Measurements from ENCODE around the gene ORC4.
"Not testable (repeated sequence)": the region's sequence is repeated elsewhere in the genome, so short reads cannot be mapped to it uniquely, and the experiment has no call there.

The ORC4 gene

GRCh38 chr2:148013876-148014275, 6.7 kb downstream of the ORC4 start:
- no peak overlapping the region for H3K4me3 ChIP-seq (ENCODE audit: low read depth in 1 of 2, low read length in 2 of 2)
- H3K27me3 ChIP-seq (ENCODE audit: low read depth, low read length), result no peaks in the 10 kb centered on the region
- H3K27ac ChIP-seq (ENCODE audit: low read length), result no peak overlapping the region
- H3K36me3 ChIP-seq (ENCODE audit: control insufficient read depth in 1 of 2, insufficient read depth in 2 of 2, low read length in 2 of 2), result no peaks in the 10 kb centered on the region
- no peaks in the 10 kb centered on the region for H3K9me3 ChIP-seq (ENCODE audit: control insufficient read depth in 1 of 2, low read length in 2 of 2)
- H3K4me1 ChIP-seq (ENCODE audit: control insufficient read depth in 1 of 2, insufficient read depth in 2 of 2, low read length in 2 of 2), result peaks cover 0 to 4% of the 10 kb centered on the region in 2 donors

- H3K4me1 ChIP-seq (ENCODE audit: control insufficient read depth in 1 of 2, insufficient read depth in 2 of 2, low read length in 2 of 2); H3K27ac ChIP-seq (ENCODE audit: low read length); H3K36me3 ChIP-seq (ENCODE audit: control insufficient read depth in 1 of 2, insufficient read depth in 2 of 2, low read length in 2 of 2); H3K9me3 ChIP-seq (ENCODE audit: control insufficient read depth in 1 of 2, low read length in 2 of 2); H3K27me3 ChIP-seq (ENCODE audit: low read depth, low read length); H3K4me3 ChIP-seq (ENCODE audit: low read depth in 1 of 2, low read length in 2 of 2): not testable (repeated sequence)
These were observed 12.1 kb downstream of the ORC4 start for GRCh38 chr2:148008411-148008810.

- Histone ChIP-seq H3K4me1 (ENCODE audit: control insufficient read depth in 1 of 2, insufficient read depth in 2 of 2, low read length in 2 of 2) (no peaks in the 10 kb centered on the region), H3K27me3 (ENCODE audit: low read depth, low read length) (no peaks in the 10 kb centered on the region)
These were observed 13.2 kb downstream of the ORC4 start for GRCh38 chr2:148007219-148007900.

GRCh38 chr2:148006249-148007007, 14.1 kb downstream of the ORC4 start:
- Histone ChIP-seq H3K9me3 (ENCODE audit: control insufficient read depth in 1 of 2, low read length in 2 of 2) (peaks cover 0 to 3% of the 10 kb centered on the region in 2 donors), H3K27ac (ENCODE audit: low read length) (no peak overlapping the region), H3K4me3 (ENCODE audit: low read depth in 1 of 2, low read length in 2 of 2) (no peak overlapping the region), H3K36me3 (ENCODE audit: control insufficient read depth in 1 of 2, insufficient read depth in 2 of 2, low read length in 2 of 2) (no peaks in the 10 kb centered on the region), H3K4me1 (ENCODE audit: control insufficient read depth in 1 of 2, insufficient read depth in 2 of 2, low read length in 2 of 2) (no peaks in the 10 kb centered on the region), H3K27me3 (ENCODE audit: low read depth, low read length) (no peaks in the 10 kb centered on the region)

More at GRCh38 chr2:148007219-148007900, 13.2 kb downstream of the ORC4 start:
- Histone ChIP-seq H3K27ac (ENCODE audit: low read length) (no peak overlapping the region), H3K36me3 (ENCODE audit: control insufficient read depth in 1 of 2, insufficient read depth in 2 of 2, low read length in 2 of 2) (no peaks in the 10 kb centered on the region), H3K9me3 (ENCODE audit: control insufficient read depth in 1 of 2, low read length in 2 of 2) (peaks cover 0 to 3% of the 10 kb centered on the region in 2 donors), H3K4me3 (ENCODE audit: low read depth in 1 of 2, low read length in 2 of 2) (no peak overlapping the region)

- not testable (repeated sequence) for H3K36me3 ChIP-seq (ENCODE audit: control insufficient read depth in 1 of 2, insufficient read depth in 2 of 2, low read length in 2 of 2); H3K4me1 ChIP-seq (ENCODE audit: control insufficient read depth in 1 of 2, insufficient read depth in 2 of 2, low read length in 2 of 2); H3K27ac ChIP-seq (ENCODE audit: low read length); H3K4me3 ChIP-seq (ENCODE audit: low read depth in 1 of 2, low read length in 2 of 2); H3K9me3 ChIP-seq (ENCODE audit: control insufficient read depth in 1 of 2, low read length in 2 of 2); H3K27me3 ChIP-seq (ENCODE audit: low read depth, low read length)
These were observed 18.1 kb downstream of the ORC4 start for GRCh38 chr2:148002420-148002819.

GRCh38 chr2:148000095-148000494, 20.4 kb downstream of the ORC4 start:
- no peak overlapping the region for H3K27ac ChIP-seq (ENCODE audit: low read length)
- H3K36me3 ChIP-seq (ENCODE audit: control insufficient read depth in 1 of 2, insufficient read depth in 2 of 2, low read length in 2 of 2), result peaks cover 0 to 5% of the 10 kb centered on the region in 2 donors

GRCh38 chr2:147999126-147999525, 21.4 kb downstream of the ORC4 start:
- peaks cover 0 to 7% of the 10 kb centered on the region in 2 donors for H3K36me3 ChIP-seq (ENCODE audit: control insufficient read depth in 1 of 2, insufficient read depth in 2 of 2, low read length in 2 of 2)

More at GRCh38 chr2:148000095-148000494, 20.4 kb downstream of the ORC4 start:
- Histone ChIP-seq H3K4me1 (ENCODE audit: control insufficient read depth in 1 of 2, insufficient read depth in 2 of 2, low read length in 2 of 2) (no peaks in the 10 kb centered on the region), H3K9me3 (ENCODE audit: control insufficient read depth in 1 of 2, low read length in 2 of 2) (no peaks in the 10 kb centered on the region), H3K4me3 (ENCODE audit: low read depth in 1 of 2, low read length in 2 of 2) (no peak overlapping the region), H3K27me3 (ENCODE audit: low read depth, low read length) (no peaks in the 10 kb centered on the region)

GRCh38 chr2:147998203-147998602, 22.3 kb downstream of the ORC4 start:
- no peaks in the 10 kb centered on the region for H3K27me3 ChIP-seq (ENCODE audit: low read depth, low read length)
- H3K36me3 ChIP-seq (ENCODE audit: control insufficient read depth in 1 of 2, insufficient read depth in 2 of 2, low read length in 2 of 2), result peaks cover 0 to 7% of the 10 kb centered on the region in 2 donors
- H3K4me3 ChIP-seq (ENCODE audit: low read depth in 1 of 2, low read length in 2 of 2), result no peak overlapping the region
- H3K9me3 ChIP-seq (ENCODE audit: control insufficient read depth in 1 of 2, low read length in 2 of 2), result no peaks in the 10 kb centered on the region
- no peaks in the 10 kb centered on the region for H3K4me1 ChIP-seq (ENCODE audit: control insufficient read depth in 1 of 2, insufficient read depth in 2 of 2, low read length in 2 of 2)
- H3K27ac ChIP-seq (ENCODE audit: low read length), result no peak overlapping the region

More at GRCh38 chr2:147999126-147999525, 21.4 kb downstream of the ORC4 start:
- Histone ChIP-seq H3K4me1 (ENCODE audit: control insufficient read depth in 1 of 2, insufficient read depth in 2 of 2, low read length in 2 of 2) (no peaks in the 10 kb centered on the region), H3K4me3 (ENCODE audit: low read depth in 1 of 2, low read length in 2 of 2) (no peak overlapping the region), H3K27ac (ENCODE audit: low read length) (no peak overlapping the region), H3K9me3 (ENCODE audit: control insufficient read depth in 1 of 2, low read length in 2 of 2) (no peaks in the 10 kb centered on the region), H3K27me3 (ENCODE audit: low read depth, low read length) (no peaks in the 10 kb centered on the region)

- Histone ChIP-seq H3K4me1 (ENCODE audit: control insufficient read depth in 1 of 2, insufficient read depth in 2 of 2, low read length in 2 of 2) (no peaks in the 10 kb centered on the region), H3K27ac (ENCODE audit: low read length) (no peak overlapping the region), H3K36me3 (ENCODE audit: control insufficient read depth in 1 of 2, insufficient read depth in 2 of 2, low read length in 2 of 2) (peaks cover 0 to 7% of the 10 kb centered on the region in 2 donors), H3K4me3 (ENCODE audit: low read depth in 1 of 2, low read length in 2 of 2) (no peak overlapping the region), H3K9me3 (ENCODE audit: control insufficient read depth in 1 of 2, low read length in 2 of 2) (no peaks in the 10 kb centered on the region), H3K27me3 (ENCODE audit: low read depth, low read length) (no peaks in the 10 kb centered on the region)
These were observed 23.7 kb downstream of the ORC4 start for GRCh38 chr2:147996828-147997227.

GRCh38 chr2:147994965-147995364, 25.6 kb downstream of the ORC4 start:
- not testable (repeated sequence) for H3K36me3 ChIP-seq (ENCODE audit: control insufficient read depth in 1 of 2, insufficient read depth in 2 of 2, low read length in 2 of 2); H3K4me3 ChIP-seq (ENCODE audit: low read depth in 1 of 2, low read length in 2 of 2); H3K9me3 ChIP-seq (ENCODE audit: control insufficient read depth in 1 of 2, low read length in 2 of 2); H3K4me1 ChIP-seq (ENCODE audit: control insufficient read depth in 1 of 2, insufficient read depth in 2 of 2, low read length in 2 of 2); H3K27me3 ChIP-seq (ENCODE audit: low read depth, low read length); H3K27ac ChIP-seq (ENCODE audit: low read length)

GRCh38 chr2:147989809-147990403, 30.6 kb downstream of the ORC4 start:
- Histone ChIP-seq H3K4me1 (ENCODE audit: control insufficient read depth in 1 of 2, insufficient read depth in 2 of 2, low read length in 2 of 2) (no peaks in the 10 kb centered on the region), H3K36me3 (ENCODE audit: control insufficient read depth in 1 of 2, insufficient read depth in 2 of 2, low read length in 2 of 2) (no peaks in the 10 kb centered on the region), H3K4me3 (ENCODE audit: low read depth in 1 of 2, low read length in 2 of 2) (no peak overlapping the region), H3K9me3 (ENCODE audit: control insufficient read depth in 1 of 2, low read length in 2 of 2) (no peaks in the 10 kb centered on the region), H3K27ac (ENCODE audit: low read length) (no peak overlapping the region), H3K27me3 (ENCODE audit: low read depth, low read length) (no peaks in the 10 kb centered on the region)
